ENCODE results near the gene SERPINI1. TPM values are rescaled to one million over a fixed set of nuclear protein-coding genes. Genes with fewer than 3 reads are reported as not detected.
A peak's percentile ranks its signal among the peaks of the same experiment; 100 is the strongest.

The SERPINI1 gene
- polyA plus RNA-seq, 6 donors from 2014 or later, result 35.3 to 61.8 (median 47.0) TPM

GRCh38 chr3:167723025-167723512 lies 12.5 kb upstream of the SERPINI1 start:
- H3K9me3 Mint-ChIP-seq, result no peaks in the 10 kb centered on the region
- DNase-seq, result no peak
- no peak overlapping the region for H3K4me3 Mint-ChIP-seq
- no peak for ATAC-seq (ENCODE audit: low read depth in 2 of 2)
- peaks cover 37 to 64% (median 38%) of the 10 kb centered on the region in 3 donors for H3K4me1 Mint-ChIP-seq
- H3K36me3 Mint-ChIP-seq, result peaks cover 10 to 16% of the 10 kb centered on the region in 2 donors
- no peaks in the 10 kb centered on the region for H3K27me3 Mint-ChIP-seq
- peak overlapping the region in 2 of 6 donors; percentile 30 to 50 for H3K27ac Mint-ChIP-seq

- Mint-ChIP-seq H3K27me3 (no peaks in the 10 kb centered on the region), H3K4me3 (no peak overlapping the region), H3K4me1 (peaks cover 37 to 69% (median 42%) of the 10 kb centered on the region in 3 donors), H3K36me3 (peaks cover 8 to 10% of the 10 kb centered on the region in 2 donors), H3K27ac (peak overlapping the region in 3 of 6 donors; percentile 33 to 88 (median 67)), H3K9me3 (no peaks in the 10 kb centered on the region)
- ATAC-seq (ENCODE audit: low read depth in 2 of 2) (no peak), DNase-seq (no peak)
Measured at GRCh38 chr3:167723872-167724271, 11.6 kb upstream of the SERPINI1 start.

- Mint-ChIP-seq H3K9me3 (no peaks in the 10 kb centered on the region), H3K27me3 (no peaks in the 10 kb centered on the region), H3K4me3 (no peak overlapping the region), H3K4me1 (peaks cover 33 to 83% (median 42%) of the 10 kb centered on the region in 3 donors), H3K27ac (no peak overlapping the region), H3K36me3 (no peaks in the 10 kb centered on the region)
- no peak for ATAC-seq (ENCODE audit: low read depth in 2 of 2)
- DNase-seq, result no peak
Measured at GRCh38 chr3:167728176-167728575, 7.3 kb upstream of the SERPINI1 start.

- DNase-seq, result no peak
- no peaks in the 10 kb centered on the region for H3K27me3 Mint-ChIP-seq
- ATAC-seq (ENCODE audit: low read depth in 2 of 2), result no peak
- H3K9me3 Mint-ChIP-seq, result no peaks in the 10 kb centered on the region
- H3K36me3 Mint-ChIP-seq, result no peaks in the 10 kb centered on the region
- H3K4me3 Mint-ChIP-seq, result no peak overlapping the region
- H3K27ac Mint-ChIP-seq, result peak overlapping the region in 3 of 6 donors; percentile 29 to 69 (median 35)
- peaks cover 33 to 83% (median 40%) of the 10 kb centered on the region in 3 donors for H3K4me1 Mint-ChIP-seq
Measured at GRCh38 chr3:167728632-167729323, 6.7 kb upstream of the SERPINI1 start.

- Mint-ChIP-seq H3K27me3 (no peaks in the 10 kb centered on the region), H3K9me3 (no peaks in the 10 kb centered on the region), H3K4me3 (peak overlapping the region in 1 of 8 donors; percentile 23), H3K4me1 (peaks cover 27 to 75% (median 40%) of the 10 kb centered on the region in 3 donors), H3K27ac (peak overlapping the region in 1 of 6 donors; percentile 35), H3K36me3 (no peaks in the 10 kb centered on the region)
- DNase-seq (no peak), ATAC-seq (ENCODE audit: low read depth in 2 of 2) (no peak)
Measured at GRCh38 chr3:167729591-167729990, 5.9 kb upstream of the SERPINI1 start.

- peak overlapping the region in 3 of 6 donors; percentile 9 to 60 (median 28) for H3K27ac Mint-ChIP-seq
- ATAC-seq (ENCODE audit: low read depth in 2 of 2), result no peak
- H3K9me3 Mint-ChIP-seq, result no peaks in the 10 kb centered on the region
- peak overlapping the region in 2 of 8 donors; percentile 66 to 72 for H3K4me3 Mint-ChIP-seq
- no peaks in the 10 kb centered on the region for H3K36me3 Mint-ChIP-seq
- H3K4me1 Mint-ChIP-seq, result peaks cover 24 to 59% (median 40%) of the 10 kb centered on the region in 3 donors
- no peak for DNase-seq
- H3K27me3 Mint-ChIP-seq, result no peaks in the 10 kb centered on the region
Measured at GRCh38 chr3:167731393-167731792, 4.1 kb upstream of the SERPINI1 start.

GRCh38 chr3:167732313-167733065 lies 3.0 kb upstream of the SERPINI1 start:
- H3K36me3 Mint-ChIP-seq, result no peaks in the 10 kb centered on the region
- no peaks in the 10 kb centered on the region for H3K9me3 Mint-ChIP-seq
- DNase-seq (no peak), ATAC-seq (ENCODE audit: low read depth in 2 of 2) (no peak)
- H3K4me1 Mint-ChIP-seq, result peaks cover 26 to 48% (median 31%) of the 10 kb centered on the region in 3 donors
- peak overlapping the region in 4 of 8 donors; percentile 29 to 66 (median 48) for H3K4me3 Mint-ChIP-seq
- no peaks in the 10 kb centered on the region for H3K27me3 Mint-ChIP-seq
- H3K27ac Mint-ChIP-seq, result peak overlapping the region in 2 of 6 donors; percentile 15 to 78

GRCh38 chr3:167733961-167734497 lies 1.5 kb upstream of the SERPINI1 start:
- no peak overlapping the region for H3K4me3 Mint-ChIP-seq
- no peak for ATAC-seq (ENCODE audit: low read depth in 2 of 2)
- H3K27me3 Mint-ChIP-seq, result no peaks in the 10 kb centered on the region
- H3K4me1 Mint-ChIP-seq, result peaks cover 22 to 42% (median 31%) of the 10 kb centered on the region in 3 donors
- H3K9me3 Mint-ChIP-seq, result no peaks in the 10 kb centered on the region
- no peak for DNase-seq
- H3K27ac Mint-ChIP-seq, result no peak overlapping the region
- no peaks in the 10 kb centered on the region for H3K36me3 Mint-ChIP-seq

- H3K4me1 Mint-ChIP-seq, result peaks cover 16 to 36% (median 28%) of the 10 kb centered on the region in 3 donors
Measured at GRCh38 chr3:167734498-167735232, 856 bp upstream of the SERPINI1 start, which contains the start of gene PDCD10. PDCD10 (minus strand) TSS chr3:167734892; CDS start chr3:167720157, 14,735 bp downstream.

GRCh38 chr3:167736264-167736787 lies 805 bp downstream of the SERPINI1 start:
- H3K36me3 Mint-ChIP-seq, result no peaks in the 10 kb centered on the region
- peaks cover 26 to 44% (median 28%) of the 10 kb centered on the region in 3 donors for H3K4me1 Mint-ChIP-seq
- ATAC-seq (ENCODE audit: low read depth in 2 of 2) (no peak), DNase-seq (no peak)
- no peak overlapping the region for H3K4me3 Mint-ChIP-seq
- no peaks in the 10 kb centered on the region for H3K27me3 Mint-ChIP-seq
- peak overlapping the region in 1 of 6 donors; percentile 2 for H3K27ac Mint-ChIP-seq
- no peaks in the 10 kb centered on the region for H3K9me3 Mint-ChIP-seq

More at GRCh38 chr3:167734498-167735232, 856 bp upstream of the SERPINI1 start, which contains the start of gene PDCD10:
- Mint-ChIP-seq H3K4me3 (no peak within 1 kb of the TSS), H3K27ac (no peak within 1 kb of the TSS), H3K9me3 (no peaks in the 10 kb centered on the region), H3K36me3 (no peaks in the 10 kb centered on the region), H3K27me3 (no peaks in the 10 kb centered on the region)
- DNase-seq (peak; percentile 98), ATAC-seq (ENCODE audit: low read depth in 2 of 2) (peak; percentile 80)

- Mint-ChIP-seq H3K4me3 (peak overlapping the region in 6 of 8 donors; percentile 16 to 78 (median 52)), H3K4me1 (peaks cover 22 to 40% (median 23%) of the 10 kb centered on the region in 3 donors), H3K27me3 (no peaks in the 10 kb centered on the region), H3K27ac (peak overlapping the region in 3 of 6 donors; percentile 2 to 69 (median 48)), H3K9me3 (no peaks in the 10 kb centered on the region), H3K36me3 (no peaks in the 10 kb centered on the region)
- ATAC-seq (ENCODE audit: low read depth in 2 of 2), result no peak
- no peak for DNase-seq
Measured at GRCh38 chr3:167736997-167737396, 1.5 kb downstream of the SERPINI1 start.

GRCh38 chr3:167738037-167738436 lies 2.5 kb downstream of the SERPINI1 start:
- H3K27ac Mint-ChIP-seq, result peak overlapping the region in 3 of 6 donors; percentile 12 to 61 (median 21)
- H3K4me1 Mint-ChIP-seq, result peaks cover 14 to 29% (median 15%) of the 10 kb centered on the region in 3 donors
- no peak overlapping the region for H3K4me3 Mint-ChIP-seq
- H3K9me3 Mint-ChIP-seq, result no peaks in the 10 kb centered on the region
- DNase-seq (no peak), ATAC-seq (ENCODE audit: low read depth in 2 of 2) (no peak)
- no peaks in the 10 kb centered on the region for H3K36me3 Mint-ChIP-seq
- no peaks in the 10 kb centered on the region for H3K27me3 Mint-ChIP-seq
